Measurements from ENCODE around the gene ENOX2.
"Not testable (repeated sequence)": the region's sequence is repeated elsewhere in the genome, so short reads cannot be mapped to it uniquely, and the experiment has no call there.

The ENOX2 gene

GRCh38 chrX:130878350-130879341 is 24.4 kb downstream of the ENOX2 start:
- FAIRE-seq, result no peak

GRCh38 chrX:130877892-130878341 is 25.1 kb downstream of the ENOX2 start:
- FAIRE-seq, result no peak

- FAIRE-seq, result no peak
Measured at GRCh38 chrX:130876226-130876625, 26.8 kb downstream of the ENOX2 start.

GRCh38 chrX:130874751-130875150 is 28.3 kb downstream of the ENOX2 start:
- no peak for FAIRE-seq

GRCh38 chrX:130869239-130869638 is 33.8 kb downstream of the ENOX2 start:
- no peak for FAIRE-seq

- no peak for FAIRE-seq
Measured at GRCh38 chrX:130861462-130861861, 41.5 kb downstream of the ENOX2 start.

GRCh38 chrX:130857207-130857606 is 45.8 kb downstream of the ENOX2 start:
- no peak for FAIRE-seq

GRCh38 chrX:130851569-130851968 is 51.4 kb downstream of the ENOX2 start:
- FAIRE-seq, result no peak

GRCh38 chrX:130848763-130849162 is 54.2 kb downstream of the ENOX2 start:
- no peak for FAIRE-seq

- FAIRE-seq, result no peak
Measured at GRCh38 chrX:130846746-130847145, 56.3 kb downstream of the ENOX2 start.

- FAIRE-seq, result no peak
Measured at GRCh38 chrX:130841776-130842175, 61.2 kb downstream of the ENOX2 start.

- no peak for FAIRE-seq
Measured at GRCh38 chrX:130840345-130840744, 62.7 kb downstream of the ENOX2 start.

- FAIRE-seq, result no peak
Measured at GRCh38 chrX:130836447-130836846, 66.6 kb downstream of the ENOX2 start.

- FAIRE-seq, result no peak
Measured at GRCh38 chrX:130834830-130835229, 68.2 kb downstream of the ENOX2 start.

- no peak for FAIRE-seq
Measured at GRCh38 chrX:130834149-130834548, 68.9 kb downstream of the ENOX2 start.

- no peak for FAIRE-seq
Measured at GRCh38 chrX:130831347-130831722, 71.7 kb downstream of the ENOX2 start.

GRCh38 chrX:130830599-130831346 is 72.2 kb downstream of the ENOX2 start:
- no peak for FAIRE-seq

GRCh38 chrX:130829526-130830515 is 73.2 kb downstream of the ENOX2 start:
- no peak for FAIRE-seq

- no peak for FAIRE-seq
Measured at GRCh38 chrX:130828641-130829040, 74.4 kb downstream of the ENOX2 start.

- no peak for FAIRE-seq
Measured at GRCh38 chrX:130827648-130828047, 75.4 kb downstream of the ENOX2 start.

- FAIRE-seq, result no peak
Measured at GRCh38 chrX:130826249-130826648, 76.8 kb downstream of the ENOX2 start.

- FAIRE-seq, result no peak
Measured at GRCh38 chrX:130825525-130825924, 77.5 kb downstream of the ENOX2 start.

GRCh38 chrX:130819367-130819766 is 83.6 kb downstream of the ENOX2 start:
- FAIRE-seq, result not testable (repeated sequence)

Measured in A204.1 (cell line).